Neuron (in vitro differentiated cells): ENCODE results near the gene KCND3.

ENCODE experiments used
- H2AFZ ChIP-seq: one replicate; pipeline ENCODE4 v1.6.1; 2013; ENCODE audit warnings: low read depth, mild to moderate bottlenecking, inconsistent platforms, low read length, moderate library complexity
- H3K27me3 ChIP-seq: one replicate; pipeline ENCODE4 v1.6.1; 2013; ENCODE audit warnings: low read length; ENCODE audit not compliant: insufficient read depth
- H3K36me3 ChIP-seq: one replicate; pipeline ENCODE4 v1.6.1; 2013; ENCODE audit warnings: low read length; ENCODE audit not compliant: insufficient read depth
- H3K4me1 ChIP-seq: one replicate; pipeline ENCODE4 v1.6.1; 2013; ENCODE audit warnings: low read length; ENCODE audit not compliant: insufficient read depth
- H3K4me3 ChIP-seq: 2 replicates; pipeline ENCODE4 v1.5.1; 2013; ENCODE audit warnings: mild to moderate bottlenecking, low read length, moderate library complexity
- H3K9me3 ChIP-seq: one replicate; pipeline ENCODE4 v1.6.1; 2013; ENCODE audit warnings: low read length

Gene KCND3

DNA sequence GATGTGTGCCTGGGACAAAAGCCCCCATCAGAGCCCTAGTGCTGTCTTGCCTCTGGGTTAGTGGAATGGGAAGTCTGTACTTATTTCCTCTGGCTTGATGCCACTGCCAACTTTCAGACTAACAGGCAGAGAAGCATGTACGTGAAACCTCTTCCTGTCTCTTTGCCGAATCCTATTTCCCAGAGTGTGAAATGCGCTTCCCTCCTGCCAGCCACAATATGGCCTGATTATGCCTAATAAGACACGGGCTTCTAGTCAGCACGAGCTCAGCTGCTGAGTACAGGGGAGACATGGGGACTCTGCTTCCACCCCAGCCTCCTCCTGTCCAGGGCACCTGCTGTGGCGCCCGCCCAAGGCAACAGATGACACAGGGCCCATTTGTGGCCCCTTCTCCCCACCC lies 111.4 kb downstream of the KCND3 start:
- Histone ChIP-seq H3K36me3 (no peaks in the 10 kb centered on the region), H3K4me1 (peaks cover 18% of the 10 kb centered on the region), H2AFZ (no peak overlapping the region), H3K27me3 (peaks cover 23% of the 10 kb centered on the region), H3K9me3 (no peaks in the 10 kb centered on the region), H3K4me3 (no peak overlapping the region)

DNA sequence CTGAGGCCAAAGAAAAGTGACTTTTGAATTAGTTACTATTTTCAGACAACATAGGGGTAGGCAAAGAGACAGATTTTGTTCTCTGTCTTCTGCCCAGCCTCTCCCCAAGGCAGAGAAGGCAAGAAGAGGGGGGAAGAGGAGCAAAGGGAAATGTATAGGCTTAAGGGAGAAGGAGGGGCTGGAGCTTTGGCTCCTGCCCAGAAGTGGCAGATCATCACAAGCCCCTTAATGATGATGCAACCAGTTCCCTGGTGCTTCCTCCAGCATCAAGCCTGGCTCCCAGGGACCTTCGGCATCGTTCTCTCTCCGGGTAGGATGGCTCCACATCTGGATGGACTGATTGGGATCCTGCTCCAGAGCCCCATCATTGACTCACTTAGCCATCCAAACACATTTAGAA lies 112.8 kb downstream of the KCND3 start:
- Histone ChIP-seq H3K9me3 (no peaks in the 10 kb centered on the region), H3K27me3 (peaks cover 24% of the 10 kb centered on the region), H2AFZ (no peak overlapping the region), H3K4me1 (peaks cover 15% of the 10 kb centered on the region), H3K4me3 (no peak overlapping the region), H3K36me3 (no peaks in the 10 kb centered on the region)

DNA sequence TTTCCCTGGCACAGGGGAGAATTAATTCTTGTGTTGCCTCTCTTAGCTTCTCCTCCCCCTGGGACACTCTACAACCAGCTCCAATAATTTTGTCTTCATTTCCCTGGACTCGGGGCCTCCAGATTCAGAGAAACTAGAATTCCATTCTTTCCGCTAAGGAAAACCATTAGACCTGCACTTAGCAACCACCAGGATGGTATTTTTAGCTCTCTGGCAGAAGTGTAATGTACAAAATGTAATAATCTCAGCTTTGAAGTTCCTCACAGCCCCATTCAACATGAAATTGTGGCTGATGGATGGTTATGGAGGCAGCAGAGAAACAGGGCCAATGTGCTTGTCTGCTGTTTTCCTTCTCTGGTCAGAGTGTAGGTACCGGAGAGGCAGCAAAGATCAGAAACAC lies 113.8 kb downstream of the KCND3 start:
- Histone ChIP-seq H3K9me3 (no peaks in the 10 kb centered on the region), H3K36me3 (no peaks in the 10 kb centered on the region), H3K4me3 (no peak overlapping the region), H2AFZ (no peak overlapping the region), H3K27me3 (peaks cover 21% of the 10 kb centered on the region), H3K4me1 (peaks cover 8% of the 10 kb centered on the region)

DNA sequence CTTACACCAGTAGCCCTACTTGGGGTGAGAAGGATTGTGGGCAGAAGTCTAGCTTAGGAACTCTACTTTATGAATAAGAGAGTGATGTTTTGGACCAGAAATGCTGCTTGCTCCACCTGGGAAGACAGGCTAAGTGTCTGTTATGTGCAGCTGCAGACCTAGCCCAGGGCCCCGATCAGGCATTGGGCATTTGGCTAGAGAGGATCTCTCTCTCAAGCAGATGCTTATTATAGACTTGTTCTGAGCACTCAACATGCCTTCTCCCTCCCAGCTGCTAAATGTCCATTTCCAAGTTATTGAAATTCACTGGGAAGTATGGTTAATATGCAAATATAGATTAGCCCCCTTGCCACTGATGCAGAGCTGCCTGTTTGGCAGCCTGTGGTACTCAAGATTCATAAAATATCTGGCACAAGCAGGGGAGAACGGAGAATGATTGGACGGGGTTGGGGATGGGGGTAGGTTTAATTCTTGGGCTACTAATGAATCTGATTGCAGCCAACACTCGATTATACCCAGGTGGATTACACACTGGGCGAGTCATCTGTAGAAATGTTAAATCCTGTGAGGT lies 115.9 kb downstream of the KCND3 start:
- Histone ChIP-seq H3K4me3 (no peak overlapping the region), H3K27me3 (peaks cover 31% of the 10 kb centered on the region), H3K36me3 (no peaks in the 10 kb centered on the region), H2AFZ (no peak overlapping the region), H3K9me3 (no peaks in the 10 kb centered on the region), H3K4me1 (peaks cover 2% of the 10 kb centered on the region)

DNA sequence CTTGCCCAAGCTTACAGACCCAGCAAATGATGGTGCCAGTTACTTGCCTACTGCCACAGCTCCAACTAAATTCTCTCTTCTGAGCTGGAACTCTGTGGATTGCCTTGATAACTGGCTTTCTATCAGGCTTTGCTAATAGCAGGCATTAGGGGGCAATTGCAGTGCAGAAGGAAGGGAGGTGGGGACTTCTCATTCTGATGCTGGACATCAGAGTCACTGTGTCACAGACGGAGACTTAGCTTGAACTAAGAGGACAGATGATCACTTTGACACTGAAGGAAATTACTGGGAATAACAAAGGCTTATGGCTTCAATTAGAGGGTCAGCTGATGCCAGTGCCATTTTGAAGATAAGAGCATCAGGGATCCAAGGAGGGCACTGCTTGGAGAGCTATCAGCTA lies 119.3 kb downstream of the KCND3 start:
- H3K9me3 ChIP-seq, result no peaks in the 10 kb centered on the region
- H3K36me3 ChIP-seq, result no peaks in the 10 kb centered on the region
- H3K27me3 ChIP-seq, result peaks cover 23% of the 10 kb centered on the region
- H3K4me3 ChIP-seq, result no peak overlapping the region
- H2AFZ ChIP-seq, result no peak overlapping the region
- no peaks in the 10 kb centered on the region for H3K4me1 ChIP-seq

DNA sequence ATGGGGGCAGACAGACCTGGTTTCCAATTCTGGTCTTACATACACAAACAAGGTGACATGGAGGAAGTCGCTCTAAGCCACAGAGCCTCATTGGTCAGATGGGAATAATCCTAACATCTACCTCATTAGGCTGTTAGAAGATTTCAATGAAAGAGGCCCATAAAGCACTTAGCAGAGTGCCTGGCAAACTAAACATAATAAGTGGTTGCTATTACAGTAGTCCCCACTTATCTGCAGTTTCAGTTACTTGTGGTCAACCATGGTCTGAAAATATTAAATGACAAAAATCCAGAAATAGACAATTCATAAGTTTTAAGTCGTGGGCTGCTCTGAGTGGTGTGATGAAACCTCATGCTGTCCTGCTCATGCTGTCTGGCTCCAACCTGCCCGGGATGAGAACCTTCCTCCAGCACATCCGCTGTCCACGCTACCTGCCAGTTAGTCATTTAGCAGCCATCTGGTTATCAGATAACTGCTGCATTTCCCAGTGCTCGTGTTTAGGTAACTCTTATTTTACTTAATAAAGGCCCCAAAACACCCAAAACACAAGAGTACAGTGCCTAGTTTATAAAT lies 121.5 kb downstream of the KCND3 start:
- Histone ChIP-seq H3K27me3 (peaks cover 13% of the 10 kb centered on the region), H3K9me3 (no peaks in the 10 kb centered on the region), H3K4me3 (no peak overlapping the region), H3K4me1 (no peaks in the 10 kb centered on the region), H2AFZ (no peak overlapping the region), H3K36me3 (no peaks in the 10 kb centered on the region)

DNA sequence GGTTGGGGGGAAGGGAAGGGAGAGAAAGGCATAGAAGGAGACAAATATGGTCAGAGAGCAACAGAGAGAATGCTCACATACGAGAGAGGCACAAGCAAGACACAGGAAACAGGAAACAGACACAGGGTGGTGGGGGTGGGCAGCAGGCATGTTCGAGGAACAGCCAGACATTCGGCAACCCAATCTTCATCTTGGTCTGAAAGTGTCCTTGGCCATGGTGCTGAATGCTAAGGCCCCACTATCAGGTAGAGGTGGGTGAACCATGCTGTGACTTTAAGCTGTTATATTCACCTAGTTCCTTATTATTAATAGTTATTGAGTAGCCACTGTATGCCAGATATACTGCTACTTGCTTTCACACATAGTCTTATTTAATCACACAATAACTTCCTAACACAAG lies 124.6 kb downstream of the KCND3 start:
- Histone ChIP-seq H3K4me1 (no peaks in the 10 kb centered on the region), H3K4me3 (no peak overlapping the region), H2AFZ (no peak overlapping the region), H3K9me3 (no peaks in the 10 kb centered on the region), H3K27me3 (peaks cover 8% of the 10 kb centered on the region), H3K36me3 (no peaks in the 10 kb centered on the region)

DNA sequence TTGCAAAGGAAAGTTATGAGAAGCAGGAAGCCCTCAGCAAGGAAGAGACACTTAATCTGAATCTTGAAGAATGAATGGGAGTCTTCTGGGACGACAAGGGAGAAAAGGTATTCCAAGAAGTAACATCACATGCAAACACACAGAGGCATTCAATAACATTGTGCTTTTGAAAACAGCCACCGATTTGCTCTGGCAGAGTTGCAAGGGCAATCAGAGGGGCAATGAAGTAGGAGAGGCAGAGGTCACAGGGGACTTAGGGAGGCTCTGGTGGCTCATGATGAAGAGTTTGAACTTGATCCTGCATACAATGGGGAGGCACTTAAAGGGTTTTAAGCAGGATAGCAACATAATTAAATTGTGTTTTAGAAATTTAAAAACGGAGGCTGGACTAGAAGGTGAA lies 126.1 kb downstream of the KCND3 start:
- Histone ChIP-seq H3K9me3 (no peaks in the 10 kb centered on the region), H3K36me3 (no peaks in the 10 kb centered on the region), H2AFZ (no peak overlapping the region), H3K4me3 (no peak overlapping the region), H3K27me3 (peaks cover 2% of the 10 kb centered on the region), H3K4me1 (no peaks in the 10 kb centered on the region)

DNA sequence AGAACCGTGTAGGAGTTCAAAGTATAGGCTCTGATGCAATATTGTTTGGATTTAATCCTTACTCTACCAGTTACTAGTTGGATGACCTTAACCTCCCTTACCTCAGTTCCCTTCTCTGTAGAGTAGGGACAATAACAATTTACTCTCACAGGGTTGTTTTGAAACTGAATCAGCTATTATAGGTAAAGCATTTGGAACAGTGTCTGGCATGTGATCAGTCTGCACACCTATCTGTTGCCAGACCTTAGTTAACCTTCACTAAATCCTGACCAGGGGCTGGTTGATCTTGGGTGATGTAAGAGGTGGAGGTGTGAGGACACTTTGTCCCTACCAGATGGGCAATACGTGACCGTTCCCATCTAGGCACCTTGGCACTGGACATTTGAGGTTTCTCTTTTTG lies 126.9 kb downstream of the KCND3 start:
- Histone ChIP-seq H3K9me3 (no peaks in the 10 kb centered on the region), H3K27me3 (peaks cover 2% of the 10 kb centered on the region), H2AFZ (no peak overlapping the region), H3K36me3 (no peaks in the 10 kb centered on the region), H3K4me3 (no peak overlapping the region), H3K4me1 (no peaks in the 10 kb centered on the region)

DNA sequence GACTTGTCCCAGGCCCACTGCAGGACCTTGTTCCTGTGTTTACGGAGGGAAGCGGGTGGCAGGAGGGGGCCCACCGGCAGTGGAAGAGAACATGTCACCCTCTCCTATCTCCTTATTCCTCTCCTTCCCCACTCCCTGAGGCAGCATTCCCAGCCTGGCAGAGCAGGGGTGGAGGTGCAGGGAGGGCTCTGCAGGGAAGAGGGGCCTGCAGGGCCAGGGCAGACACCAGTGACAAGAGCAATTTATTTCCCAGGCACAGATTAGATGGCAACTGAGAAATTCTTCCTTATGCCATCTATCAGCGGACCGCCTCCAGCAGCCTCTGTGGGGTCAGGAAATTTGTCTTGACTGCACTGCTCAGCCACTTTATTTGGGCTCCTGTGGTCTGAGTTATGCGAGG lies 127.9 kb downstream of the KCND3 start:
- H3K9me3 ChIP-seq, result no peaks in the 10 kb centered on the region
- peaks cover 2% of the 10 kb centered on the region for H3K27me3 ChIP-seq
- H3K4me3 ChIP-seq, result no peak overlapping the region
- H2AFZ ChIP-seq, result no peak overlapping the region
- no peaks in the 10 kb centered on the region for H3K36me3 ChIP-seq
- peaks cover 8% of the 10 kb centered on the region for H3K4me1 ChIP-seq

DNA sequence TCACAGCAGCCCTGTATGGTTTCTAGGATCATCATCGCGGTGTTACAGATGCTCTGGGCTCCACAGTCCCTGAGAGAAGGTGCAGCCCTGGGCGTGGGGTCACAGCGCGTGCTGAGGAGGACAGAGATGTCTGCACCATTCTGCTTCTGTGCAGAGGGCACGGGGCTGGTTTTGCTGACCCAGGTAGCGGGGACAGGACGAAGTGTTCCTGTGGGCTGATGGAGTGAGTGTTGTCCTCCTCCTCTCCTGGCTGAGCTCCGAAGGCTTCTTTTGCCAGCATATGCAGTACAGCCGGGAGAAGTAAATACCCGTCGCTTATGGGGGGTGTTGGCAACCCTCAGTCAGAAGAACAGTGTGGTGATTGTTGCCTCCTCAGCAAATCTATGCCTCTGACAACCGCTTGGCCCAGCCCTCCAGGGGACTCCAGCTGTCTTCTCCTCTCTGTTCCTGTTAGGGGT lies 132.2 kb downstream of the KCND3 start:
- peaks cover 7% of the 10 kb centered on the region for H3K27me3 ChIP-seq

DNA sequence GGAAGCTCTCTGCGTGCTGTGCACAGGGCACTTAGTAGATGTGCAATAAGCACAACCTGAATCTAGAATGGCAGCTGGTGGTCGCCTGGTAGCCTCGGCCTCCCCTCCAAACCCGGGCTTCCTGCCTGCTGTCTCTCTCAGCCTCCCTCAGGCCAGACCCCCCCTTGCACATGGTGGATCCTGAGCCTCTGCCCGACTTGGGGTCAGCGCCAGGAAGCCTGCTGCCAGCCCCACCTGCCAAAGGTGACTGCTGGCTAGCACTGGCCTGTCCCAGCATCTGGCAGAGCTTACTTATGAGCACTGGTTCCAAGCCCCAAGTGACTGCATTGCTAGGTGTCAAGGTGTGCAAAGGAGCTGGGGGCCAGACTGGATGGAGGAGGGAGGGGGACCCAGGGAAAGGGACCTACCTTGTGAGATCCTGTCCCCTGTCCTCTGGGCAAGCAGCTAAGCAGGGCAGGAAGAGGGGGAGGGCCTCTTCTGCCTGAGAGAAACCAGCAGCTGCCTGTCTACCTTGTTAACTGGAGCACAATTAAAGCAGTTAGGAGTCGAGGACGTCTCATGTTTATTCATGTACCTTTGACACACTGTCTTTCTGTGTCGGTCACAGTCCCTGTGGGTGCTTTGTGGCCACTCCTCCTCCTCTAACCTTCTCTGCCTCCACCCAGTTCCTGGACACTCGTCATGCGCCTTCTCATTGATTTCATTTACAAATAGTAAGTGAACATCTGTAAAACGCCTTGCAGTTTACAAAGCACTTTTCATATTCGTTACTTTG lies 132.9 kb downstream of the KCND3 start:
- no peak overlapping the region for H2AFZ ChIP-seq
- no peaks in the 10 kb centered on the region for H3K9me3 ChIP-seq
- H3K27me3 ChIP-seq, result peaks cover 8% of the 10 kb centered on the region
- H3K4me3 ChIP-seq, result no peak overlapping the region
- H3K36me3 ChIP-seq, result no peaks in the 10 kb centered on the region
- peaks cover 11% of the 10 kb centered on the region for H3K4me1 ChIP-seq

More for the DNA sequence above, 132.2 kb downstream of the KCND3 start:
- H2AFZ ChIP-seq, result no peak overlapping the region
- H3K9me3 ChIP-seq, result no peaks in the 10 kb centered on the region
- no peaks in the 10 kb centered on the region for H3K36me3 ChIP-seq
- H3K4me3 ChIP-seq, result no peak overlapping the region
- H3K4me1 ChIP-seq, result peaks cover 11% of the 10 kb centered on the region

DNA sequence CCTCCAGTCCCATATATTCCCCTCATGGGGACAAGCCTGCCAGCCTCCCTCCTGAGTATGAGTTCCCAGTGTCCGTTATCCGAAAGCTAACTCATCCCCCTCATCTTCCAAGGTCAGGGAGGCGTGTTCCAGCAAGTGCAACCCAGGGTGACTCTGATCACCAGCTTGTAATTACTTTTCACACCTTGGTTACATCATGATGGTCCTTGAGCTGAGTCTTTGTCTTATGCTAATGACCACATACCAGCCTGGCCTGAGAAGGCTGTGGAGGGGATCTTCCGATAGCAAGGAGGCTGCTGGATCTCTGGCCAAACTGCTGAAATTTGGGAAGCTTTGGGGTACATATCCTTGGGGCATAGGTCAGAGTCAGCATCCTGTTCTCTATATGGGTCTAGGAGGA lies 134.2 kb downstream of the KCND3 start:
- H3K4me1 ChIP-seq, result peaks cover 11% of the 10 kb centered on the region
- H3K4me3 ChIP-seq, result no peak overlapping the region
- H2AFZ ChIP-seq, result no peak overlapping the region
- H3K9me3 ChIP-seq, result no peaks in the 10 kb centered on the region
- H3K27me3 ChIP-seq, result peaks cover 12% of the 10 kb centered on the region
- H3K36me3 ChIP-seq, result no peaks in the 10 kb centered on the region
